ENCODE measurements around the gene LRP10. TPM values are rescaled to one million over a fixed set of nuclear protein-coding genes. Genes with fewer than 3 reads are reported as not detected.

LRP10 gene
- total and polyA plus RNA-seq, 4 donors: 20.3 to 57.1 (median 46.2) TPM

DNA sequence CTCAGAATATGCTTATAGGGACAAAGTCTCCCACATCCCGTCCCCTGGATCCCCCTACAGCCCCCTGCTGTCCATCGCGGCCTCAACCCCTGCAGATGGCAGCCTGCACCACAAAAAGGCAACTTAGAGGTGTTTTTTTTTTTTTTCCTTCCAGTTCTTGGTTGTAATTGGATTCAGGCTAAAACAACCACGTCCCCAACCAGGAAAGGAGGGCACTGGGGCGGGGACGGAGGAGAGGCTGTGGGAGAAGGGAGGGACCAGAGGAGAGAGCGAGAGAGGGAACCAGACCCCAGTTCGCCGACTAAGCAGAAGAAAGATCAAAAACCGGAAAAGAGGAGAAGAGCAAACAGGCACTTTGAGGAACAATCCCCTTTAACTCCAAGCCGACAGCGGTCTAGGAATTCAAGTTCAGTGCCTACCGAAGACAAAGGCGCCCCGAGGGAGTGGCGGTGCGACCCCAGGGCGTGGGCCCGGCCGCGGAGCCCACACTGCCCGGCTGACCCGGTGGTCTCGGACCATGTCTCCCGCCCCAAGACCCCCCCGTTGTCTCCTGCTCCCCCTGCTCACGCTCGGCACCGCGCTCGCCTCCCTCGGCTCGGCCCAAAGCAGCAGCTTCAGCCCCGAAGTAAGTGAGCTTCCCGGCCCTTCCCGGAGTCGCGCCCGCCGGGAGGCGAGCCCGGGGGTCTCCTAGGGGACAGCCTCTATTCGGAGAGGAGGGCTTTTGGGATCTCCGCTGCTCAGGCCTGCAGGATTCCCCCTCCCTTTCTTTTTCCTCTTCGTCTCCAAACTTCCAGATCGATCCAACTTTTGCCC lies 35.0 kb upstream of the LRP10 start, which contains the start of gene MMP14:
Gene MMP14 (plus strand): TSS at position 285 of the 813 bp plus-strand sequence. CDS start 233 bp downstream, at position 518.
- Histone ChIP-seq H3K36me3 (ENCODE audit: control insufficient read depth, insufficient read depth, low read length) (peaks cover 24% of the 10 kb centered on the region), H3K27ac (ENCODE audit: low read depth, low read length) (peak within 1 kb of the TSS; percentile 84), H3K9me3 (ENCODE audit: control insufficient read depth, insufficient read depth, low read length) (no peaks in the 10 kb centered on the region), H3K4me3 (ENCODE audit: low read depth, low read length) (peak within 1 kb of the TSS; percentile 87), H3K4me1 (ENCODE audit: control insufficient read depth, insufficient read depth, low read length) (peaks cover 38% of the 10 kb centered on the region), H3K27me3 (ENCODE audit: control insufficient read depth, insufficient read depth, low read length) (peaks cover 22% of the 10 kb centered on the region)
- 3% methylated on average over 41 of the region's 46 CpGs for WGBS (ENCODE audit: insufficient coverage)
- DNase-seq (ENCODE audit: low read depth in 4 of 6, low spot score in 6 of 6): peak in 2 of 6 donors; percentile 64 to 90

DNA sequence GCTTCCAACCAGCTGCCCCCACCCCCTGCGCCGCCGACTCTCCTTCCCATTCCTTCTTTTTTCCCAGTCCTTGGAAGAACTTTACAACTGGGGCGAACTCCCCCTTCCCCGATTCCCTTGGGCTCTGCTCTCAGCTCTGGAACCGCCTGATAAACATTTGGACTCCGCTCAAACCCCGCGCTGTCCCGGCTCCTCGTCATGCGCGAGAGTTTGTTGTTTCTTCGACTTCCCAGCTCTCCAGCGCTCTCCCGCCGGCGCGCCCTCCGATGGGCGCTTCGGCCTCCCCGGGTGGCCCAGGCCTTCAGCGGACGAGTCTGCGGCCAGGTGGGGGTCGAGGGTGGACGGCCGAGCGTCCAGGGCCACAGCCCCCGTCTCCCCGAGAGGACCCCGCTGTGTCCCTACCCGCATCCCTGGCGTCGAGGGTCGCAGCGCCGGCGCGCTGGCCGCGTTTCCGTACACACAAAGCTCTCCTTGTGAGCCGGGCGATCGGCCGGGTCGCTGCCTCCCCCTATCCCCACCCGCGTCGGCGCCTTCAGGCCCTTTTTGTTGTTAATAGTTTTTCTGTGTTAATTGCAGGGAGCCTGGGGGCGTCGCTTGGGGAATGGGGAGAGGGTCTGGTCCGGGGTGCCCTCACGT lies 34.3 kb upstream of the LRP10 start:
- DNase-seq (ENCODE audit: low read depth in 4 of 6, low spot score in 6 of 6): peak in 2 of 6 donors; percentile 47 to 76
- Histone ChIP-seq H3K4me1 (ENCODE audit: control insufficient read depth, insufficient read depth, low read length) (peaks cover 38% of the 10 kb centered on the region), H3K27ac (ENCODE audit: low read depth, low read length) (peak overlapping the region; percentile 84), H3K9me3 (ENCODE audit: control insufficient read depth, insufficient read depth, low read length) (no peaks in the 10 kb centered on the region), H3K27me3 (ENCODE audit: control insufficient read depth, insufficient read depth, low read length) (peaks cover 22% of the 10 kb centered on the region), H3K36me3 (ENCODE audit: control insufficient read depth, insufficient read depth, low read length) (peaks cover 27% of the 10 kb centered on the region), H3K4me3 (ENCODE audit: low read depth, low read length) (peak overlapping the region; percentile 87)
- WGBS (ENCODE audit: insufficient coverage): 1% methylated on average over 41 of the region's 57 CpGs

DNA sequence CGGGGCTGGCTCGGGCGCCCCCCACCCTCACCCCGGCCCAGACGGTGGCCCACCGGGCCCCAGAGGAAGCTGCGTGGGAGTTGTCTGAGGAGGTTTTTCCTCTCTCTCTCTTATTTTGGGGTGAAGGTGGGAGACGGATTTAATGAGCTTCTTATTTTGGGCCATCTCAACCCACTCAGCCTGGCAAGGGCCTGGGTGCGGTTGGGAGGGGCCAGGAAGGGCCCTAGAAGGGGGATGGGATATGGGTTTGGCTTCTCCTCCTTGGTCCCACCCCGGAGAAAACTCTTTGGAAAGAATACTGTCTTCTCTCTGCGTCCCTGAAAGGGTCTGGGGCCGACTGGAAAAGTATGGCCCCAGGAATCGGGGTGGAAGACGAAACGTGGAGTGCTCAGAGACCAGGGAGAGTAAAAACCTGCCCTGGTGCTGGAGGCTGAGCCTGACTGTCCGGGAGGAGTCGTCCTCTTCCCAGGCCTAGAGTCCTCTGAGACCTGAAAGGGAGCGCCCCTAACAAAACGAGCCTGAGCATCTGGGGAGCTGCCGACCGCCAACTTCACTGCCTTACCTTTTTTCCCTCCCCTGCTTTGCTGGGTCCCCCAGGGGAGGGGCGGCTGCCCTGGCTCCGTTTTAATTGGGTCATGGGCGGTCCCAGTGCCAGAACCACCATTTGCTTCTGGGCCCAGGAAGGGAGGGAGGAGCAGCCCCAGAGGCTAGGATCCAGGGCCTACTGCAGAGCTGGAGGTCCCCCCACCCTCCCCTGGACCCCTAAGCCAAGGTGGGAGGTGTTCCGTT lies 33.6 kb upstream of the LRP10 start:
- peak overlapping the region; percentile 87 for H3K4me3 ChIP-seq (ENCODE audit: low read depth, low read length)
- 26% methylated on average over 16 of the region's 25 CpGs for WGBS (ENCODE audit: insufficient coverage)

DNA sequence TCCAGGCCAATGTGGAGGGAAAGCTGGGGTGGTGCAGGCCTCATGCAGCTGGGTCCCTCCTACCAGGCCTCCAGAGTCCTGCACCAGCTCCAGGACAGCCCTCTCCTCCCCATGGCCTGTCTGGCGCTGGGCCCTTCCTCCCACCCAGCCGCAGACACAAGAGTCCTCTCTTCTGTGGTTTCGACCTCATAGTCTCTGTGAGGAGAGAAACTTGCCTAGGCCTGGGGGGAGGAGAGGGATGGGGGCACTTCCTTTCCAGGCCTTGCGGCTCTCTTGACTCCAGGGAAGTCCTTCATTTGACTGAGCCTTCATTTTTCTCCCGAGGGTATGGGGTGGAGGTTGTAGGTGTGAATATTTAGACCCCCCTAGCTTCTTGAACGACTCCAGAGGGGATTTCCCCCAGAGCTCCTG lies 32.9 kb upstream of the LRP10 start:
- H3K9me3 ChIP-seq (ENCODE audit: control insufficient read depth, insufficient read depth, low read length): no peaks in the 10 kb centered on the region
- peaks cover 22% of the 10 kb centered on the region for H3K27me3 ChIP-seq (ENCODE audit: control insufficient read depth, insufficient read depth, low read length)
- DNase-seq (ENCODE audit: low read depth in 4 of 6, low spot score in 6 of 6): no peak
- H3K4me1 ChIP-seq (ENCODE audit: control insufficient read depth, insufficient read depth, low read length): peaks cover 38% of the 10 kb centered on the region
- H3K36me3 ChIP-seq (ENCODE audit: control insufficient read depth, insufficient read depth, low read length): peaks cover 33% of the 10 kb centered on the region
- H3K4me3 ChIP-seq (ENCODE audit: low read depth, low read length): peak overlapping the region; percentile 87
- H3K27ac ChIP-seq (ENCODE audit: low read depth, low read length): peak overlapping the region; percentile 84
- WGBS (ENCODE audit: insufficient coverage): 67% methylated on average over 3 of the region's 6 CpGs

More for the DNA sequence above, 33.6 kb upstream of the LRP10 start:
- H3K27ac ChIP-seq (ENCODE audit: low read depth, low read length): peak overlapping the region; percentile 84
- H3K27me3 ChIP-seq (ENCODE audit: control insufficient read depth, insufficient read depth, low read length): peaks cover 22% of the 10 kb centered on the region
- no peaks in the 10 kb centered on the region for H3K9me3 ChIP-seq (ENCODE audit: control insufficient read depth, insufficient read depth, low read length)
- H3K36me3 ChIP-seq (ENCODE audit: control insufficient read depth, insufficient read depth, low read length): peaks cover 30% of the 10 kb centered on the region
- peaks cover 38% of the 10 kb centered on the region for H3K4me1 ChIP-seq (ENCODE audit: control insufficient read depth, insufficient read depth, low read length)
- DNase-seq (ENCODE audit: low read depth in 4 of 6, low spot score in 6 of 6): peak in 1 of 6 donors; percentile 46

DNA sequence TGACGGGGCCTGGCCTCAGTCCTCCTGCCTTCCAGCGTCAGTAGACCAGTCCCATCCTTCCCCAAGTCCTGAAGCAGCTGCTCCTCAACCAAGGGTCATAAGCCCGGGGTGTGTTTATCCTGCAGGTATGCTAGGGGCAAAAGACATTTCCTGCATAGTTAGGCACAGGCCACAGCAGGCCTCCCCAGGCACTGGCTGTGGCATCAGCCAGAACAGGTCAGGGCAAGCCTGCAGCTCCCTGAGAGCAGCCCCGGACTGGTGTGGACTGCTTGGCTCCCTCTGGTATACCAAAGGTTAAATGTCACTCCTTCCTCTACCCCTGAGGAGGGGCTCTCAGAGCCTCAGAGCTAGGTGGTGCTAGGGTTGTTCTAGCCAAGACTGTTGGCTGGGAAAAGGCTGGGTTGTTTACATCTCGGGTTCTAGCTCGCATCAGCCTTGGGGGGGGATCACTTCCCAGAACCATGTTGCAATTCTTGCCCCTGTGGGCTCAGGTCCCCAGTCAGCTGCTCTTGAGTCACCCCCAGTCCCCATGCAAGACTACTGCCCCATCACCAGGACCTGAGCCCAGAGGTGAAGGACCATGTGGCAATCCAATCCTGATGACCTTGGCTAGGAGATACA lies 32.3 kb upstream of the LRP10 start:
- peaks cover 22% of the 10 kb centered on the region for H3K27me3 ChIP-seq (ENCODE audit: control insufficient read depth, insufficient read depth, low read length)
- no peak for DNase-seq (ENCODE audit: low read depth in 4 of 6, low spot score in 6 of 6)
- H3K4me3 ChIP-seq (ENCODE audit: low read depth, low read length): peak overlapping the region; percentile 87
- 79% methylated on average over 5 of the region's 6 CpGs for WGBS (ENCODE audit: insufficient coverage)
- H3K36me3 ChIP-seq (ENCODE audit: control insufficient read depth, insufficient read depth, low read length): peaks cover 31% of the 10 kb centered on the region
- H3K27ac ChIP-seq (ENCODE audit: low read depth, low read length): peak overlapping the region; percentile 84
- H3K9me3 ChIP-seq (ENCODE audit: control insufficient read depth, insufficient read depth, low read length): no peaks in the 10 kb centered on the region
- peaks cover 38% of the 10 kb centered on the region for H3K4me1 ChIP-seq (ENCODE audit: control insufficient read depth, insufficient read depth, low read length)

DNA sequence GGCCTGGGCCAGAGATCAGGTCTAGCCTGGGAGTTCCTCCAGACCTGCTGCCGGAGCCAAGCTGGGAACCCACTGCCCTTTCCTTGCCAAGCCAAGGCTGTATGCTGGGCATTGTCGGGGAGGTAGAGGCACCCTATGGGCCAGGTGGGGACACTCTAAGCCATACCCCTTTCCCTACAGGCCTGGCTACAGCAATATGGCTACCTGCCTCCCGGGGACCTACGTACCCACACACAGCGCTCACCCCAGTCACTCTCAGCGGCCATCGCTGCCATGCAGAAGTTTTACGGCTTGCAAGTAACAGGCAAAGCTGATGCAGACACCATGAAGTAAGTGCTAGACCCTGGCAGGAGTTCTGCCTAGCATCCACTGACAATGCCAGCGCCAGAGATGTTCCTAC lies 30.2 kb upstream of the LRP10 start:
- Histone ChIP-seq H3K9me3 (ENCODE audit: control insufficient read depth, insufficient read depth, low read length) (no peaks in the 10 kb centered on the region), H3K4me1 (ENCODE audit: control insufficient read depth, insufficient read depth, low read length) (peaks cover 40% of the 10 kb centered on the region), H3K27ac (ENCODE audit: low read depth, low read length) (no peak overlapping the region), H3K27me3 (ENCODE audit: control insufficient read depth, insufficient read depth, low read length) (peaks cover 21% of the 10 kb centered on the region), H3K4me3 (ENCODE audit: low read depth, low read length) (no peak overlapping the region), H3K36me3 (ENCODE audit: control insufficient read depth, insufficient read depth, low read length) (peaks cover 45% of the 10 kb centered on the region)
- DNase-seq (ENCODE audit: low read depth in 4 of 6, low spot score in 6 of 6): no peak
- WGBS (ENCODE audit: insufficient coverage): 89% methylated on average over 9 of the region's 9 CpGs

DNA sequence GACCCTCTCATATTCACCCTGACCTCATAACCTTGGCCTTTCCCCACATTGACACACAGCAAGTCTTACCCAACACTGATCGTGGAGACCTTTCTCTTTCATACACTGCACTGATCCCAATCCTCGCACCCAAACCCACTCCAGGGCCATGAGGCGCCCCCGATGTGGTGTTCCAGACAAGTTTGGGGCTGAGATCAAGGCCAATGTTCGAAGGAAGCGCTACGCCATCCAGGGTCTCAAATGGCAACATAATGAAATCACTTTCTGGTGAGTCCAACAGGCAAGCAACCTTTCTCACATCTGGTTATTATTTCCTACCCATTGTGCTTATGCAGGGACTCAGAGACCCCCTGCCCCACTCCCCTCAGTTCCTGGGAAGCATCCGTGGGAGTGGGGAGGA lies 29.8 kb upstream of the LRP10 start:
- Histone ChIP-seq H3K9me3 (ENCODE audit: control insufficient read depth, insufficient read depth, low read length) (no peaks in the 10 kb centered on the region), H3K27me3 (ENCODE audit: control insufficient read depth, insufficient read depth, low read length) (peaks cover 18% of the 10 kb centered on the region), H3K27ac (ENCODE audit: low read depth, low read length) (no peak overlapping the region), H3K36me3 (ENCODE audit: control insufficient read depth, insufficient read depth, low read length) (peaks cover 49% of the 10 kb centered on the region), H3K4me3 (ENCODE audit: low read depth, low read length) (no peak overlapping the region), H3K4me1 (ENCODE audit: control insufficient read depth, insufficient read depth, low read length) (peaks cover 40% of the 10 kb centered on the region)
- DNase-seq (ENCODE audit: low read depth in 4 of 6, low spot score in 6 of 6): no peak
- WGBS (ENCODE audit: insufficient coverage): 98% methylated on average over 8 of the region's 8 CpGs

DNA sequence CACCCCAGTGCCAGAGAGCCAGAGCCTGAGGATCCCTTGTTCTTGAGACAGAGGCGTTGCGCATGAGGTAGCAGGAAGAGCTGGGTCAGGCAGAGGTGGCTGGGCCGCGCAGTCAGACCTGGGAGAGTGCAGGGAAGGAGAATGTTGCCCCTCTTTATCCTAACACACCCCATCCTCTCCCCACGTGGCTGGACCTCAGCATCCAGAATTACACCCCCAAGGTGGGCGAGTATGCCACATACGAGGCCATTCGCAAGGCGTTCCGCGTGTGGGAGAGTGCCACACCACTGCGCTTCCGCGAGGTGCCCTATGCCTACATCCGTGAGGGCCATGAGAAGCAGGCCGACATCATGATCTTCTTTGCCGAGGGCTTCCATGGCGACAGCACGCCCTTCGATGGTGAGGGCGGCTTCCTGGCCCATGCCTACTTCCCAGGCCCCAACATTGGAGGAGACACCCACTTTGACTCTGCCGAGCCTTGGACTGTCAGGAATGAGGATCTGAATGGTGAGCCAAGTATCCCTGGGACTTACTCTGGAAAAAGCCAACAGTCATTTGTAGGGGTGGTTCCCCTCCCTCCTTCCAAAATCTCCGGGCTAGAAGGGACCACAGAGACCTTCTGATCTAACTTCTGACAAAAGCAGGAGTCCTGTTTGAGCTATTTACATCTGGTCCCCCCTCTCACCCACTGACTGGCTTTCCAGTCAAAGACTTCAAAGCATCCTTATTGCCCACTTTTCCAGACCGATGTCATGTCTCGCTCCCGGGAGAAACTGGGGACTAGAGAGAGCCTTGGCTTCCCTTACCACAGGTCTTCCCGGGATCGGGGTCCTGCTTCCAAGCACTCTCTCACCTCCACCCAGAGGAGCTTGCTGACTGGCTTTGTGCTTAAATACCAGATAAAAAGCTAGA lies 29.1 kb upstream of the LRP10 start:
- 91% methylated on average over 22 of the region's 28 CpGs for WGBS (ENCODE audit: insufficient coverage)
- Histone ChIP-seq H3K36me3 (ENCODE audit: control insufficient read depth, insufficient read depth, low read length) (peaks cover 52% of the 10 kb centered on the region), H3K27me3 (ENCODE audit: control insufficient read depth, insufficient read depth, low read length) (peaks cover 12% of the 10 kb centered on the region)

More for the DNA sequence above, 29.1 kb upstream of the LRP10 start:
- Histone ChIP-seq H3K4me1 (ENCODE audit: control insufficient read depth, insufficient read depth, low read length) (peaks cover 38% of the 10 kb centered on the region), H3K4me3 (ENCODE audit: low read depth, low read length) (no peak overlapping the region), H3K9me3 (ENCODE audit: control insufficient read depth, insufficient read depth, low read length) (no peaks in the 10 kb centered on the region), H3K27ac (ENCODE audit: low read depth, low read length) (no peak overlapping the region)
- DNase-seq (ENCODE audit: low read depth in 4 of 6, low spot score in 6 of 6): no peak
